Measurements from ENCODE around the gene RNU4-1. TPM values are rescaled to one million over a fixed set of nuclear protein-coding genes. Genes with fewer than 3 reads are reported as not detected.

Gene RNU4-1
- total RNA-seq, 1 donor from 2014 or later: 5,722 TPM

DNA sequence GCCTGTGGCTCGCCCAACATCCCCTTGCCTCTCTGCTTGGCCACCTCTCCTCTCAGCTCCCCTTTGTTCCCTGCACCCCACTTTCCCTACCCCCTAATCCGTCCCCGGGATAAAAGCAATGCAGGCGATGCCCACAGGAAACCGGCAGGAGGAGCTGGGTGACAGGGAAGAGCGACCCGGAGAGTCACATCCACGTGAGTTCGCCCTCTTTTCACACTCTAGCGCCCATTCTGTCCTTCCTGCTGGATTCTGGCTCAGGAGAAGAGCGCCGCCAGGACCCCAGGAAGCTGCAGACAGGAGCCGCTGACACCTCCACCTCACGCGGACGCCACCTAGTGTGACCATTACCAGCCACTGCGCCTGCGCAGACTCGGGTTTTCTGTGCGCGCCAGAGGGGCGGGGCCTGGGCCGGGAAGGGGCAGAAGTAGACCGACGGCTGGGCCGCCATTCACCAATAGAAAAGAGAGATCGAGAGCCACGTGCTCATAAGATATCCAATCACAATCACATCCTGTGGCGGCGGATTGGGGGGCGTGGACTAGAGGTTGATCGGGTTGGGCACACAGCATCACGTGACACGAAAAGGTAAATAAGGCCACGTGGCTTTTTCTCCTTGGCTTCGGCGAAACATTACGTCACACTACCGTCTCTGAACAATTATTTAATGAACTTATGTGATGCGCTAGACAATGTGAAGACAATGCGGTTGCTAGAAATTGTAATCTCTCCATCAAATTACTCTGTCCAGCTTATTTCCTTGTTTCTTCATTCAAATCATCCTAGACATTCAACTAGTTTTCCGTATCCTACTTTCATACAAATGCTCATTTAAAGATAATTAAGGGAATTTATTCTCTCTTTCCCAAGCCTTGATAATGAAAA is 24.4 kb upstream of the RNU4-1 start:
- peak; percentile 100 for DNase-seq
- Mint-ChIP-seq H3K27ac (ENCODE audit: unreplicated experiment) (peak overlapping the region; percentile 95), H3K4me3 (ENCODE audit: unreplicated experiment) (peak overlapping the region; percentile 82), H3K27me3 (ENCODE audit: unreplicated experiment) (no peaks in the 10 kb centered on the region), H3K4me1 (ENCODE audit: low read depth, unreplicated experiment) (peaks cover 4% of the 10 kb centered on the region), H3K9me3 (ENCODE audit: unreplicated experiment) (peaks cover 5% of the 10 kb centered on the region), H3K36me3 (ENCODE audit: unreplicated experiment) (no peaks in the 10 kb centered on the region)
- TF ChIP-seq, protein P1, sequence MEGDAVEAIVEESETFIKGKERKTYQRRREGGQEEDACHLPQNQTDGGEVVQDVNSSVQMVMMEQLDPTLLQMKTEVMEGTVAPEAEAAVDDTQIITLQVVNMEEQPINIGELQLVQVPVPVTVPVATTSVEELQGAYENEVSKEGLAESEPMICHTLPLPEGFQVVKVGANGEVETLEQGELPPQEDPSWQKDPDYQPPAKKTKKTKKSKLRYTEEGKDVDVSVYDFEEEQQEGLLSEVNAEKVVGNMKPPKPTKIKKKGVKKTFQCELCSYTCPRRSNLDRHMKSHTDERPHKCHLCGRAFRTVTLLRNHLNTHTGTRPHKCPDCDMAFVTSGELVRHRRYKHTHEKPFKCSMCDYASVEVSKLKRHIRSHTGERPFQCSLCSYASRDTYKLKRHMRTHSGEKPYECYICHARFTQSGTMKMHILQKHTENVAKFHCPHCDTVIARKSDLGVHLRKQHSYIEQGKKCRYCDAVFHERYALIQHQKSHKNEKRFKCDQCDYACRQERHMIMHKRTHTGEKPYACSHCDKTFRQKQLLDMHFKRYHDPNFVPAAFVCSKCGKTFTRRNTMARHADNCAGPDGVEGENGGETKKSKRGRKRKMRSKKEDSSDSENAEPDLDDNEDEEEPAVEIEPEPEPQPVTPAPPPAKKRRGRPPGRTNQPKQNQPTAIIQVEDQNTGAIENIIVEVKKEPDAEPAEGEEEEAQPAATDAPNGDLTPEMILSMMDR (IDR thresholded peaks at IDR 0.05; ENCODE audit: partially characterized antibody, unreplicated experiment): peak; percentile 45

DNA sequence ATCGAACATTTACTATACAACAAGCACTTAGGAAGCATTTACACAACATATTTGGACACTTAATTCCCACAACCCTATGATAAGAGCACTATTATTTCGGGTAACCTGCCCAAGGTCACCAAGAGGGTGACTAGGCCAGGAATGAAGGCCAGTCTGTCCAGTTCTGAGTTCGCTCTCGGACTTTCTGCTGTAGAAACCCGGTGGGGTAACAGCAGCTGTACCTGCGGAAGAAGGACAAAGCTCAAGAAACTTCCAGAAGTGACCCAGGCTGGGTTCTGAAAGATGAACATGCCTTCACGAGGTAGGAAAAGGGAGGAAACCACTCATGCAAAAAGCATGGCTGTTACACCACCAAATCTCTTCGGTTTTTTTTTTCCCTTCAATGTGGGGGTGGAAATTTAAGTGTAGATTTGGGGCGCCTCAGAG is 23.8 kb upstream of the RNU4-1 start:
- peaks cover 4% of the 10 kb centered on the region for H3K4me1 Mint-ChIP-seq (ENCODE audit: low read depth, unreplicated experiment)
- H3K27ac Mint-ChIP-seq (ENCODE audit: unreplicated experiment): peak overlapping the region; percentile 95
- TF ChIP-seq, protein P1 (IDR thresholded peaks at IDR 0.05; ENCODE audit: partially characterized antibody, unreplicated experiment): no peak
- H3K36me3 Mint-ChIP-seq (ENCODE audit: unreplicated experiment): no peaks in the 10 kb centered on the region
- peak overlapping the region; percentile 82 for H3K4me3 Mint-ChIP-seq (ENCODE audit: unreplicated experiment)
- no peak for DNase-seq
- H3K27me3 Mint-ChIP-seq (ENCODE audit: unreplicated experiment): no peaks in the 10 kb centered on the region
- peaks cover 5% of the 10 kb centered on the region for H3K9me3 Mint-ChIP-seq (ENCODE audit: unreplicated experiment)

DNA sequence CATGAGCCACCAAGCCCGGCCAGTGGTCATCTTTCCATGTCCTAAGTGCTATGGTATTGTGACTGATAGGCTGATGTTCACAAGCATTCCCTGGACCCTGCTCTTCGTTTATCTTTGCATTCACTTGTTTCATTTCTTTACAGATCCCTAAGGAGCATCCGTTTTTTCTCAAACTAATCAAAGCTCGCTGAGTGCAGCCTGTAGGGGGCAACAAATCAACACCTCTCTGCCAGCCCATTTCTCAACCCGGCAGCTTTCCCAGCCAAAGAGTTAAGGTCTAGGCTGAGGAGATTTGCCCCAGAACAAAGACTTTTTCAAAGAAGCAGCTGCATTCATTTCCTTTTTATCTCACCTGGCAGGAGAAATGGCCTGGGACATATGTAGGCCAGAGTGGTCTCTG is 21.2 kb upstream of the RNU4-1 start:
- TF ChIP-seq, protein P1 (IDR thresholded peaks at IDR 0.05; ENCODE audit: partially characterized antibody, unreplicated experiment): peak; percentile 30
- Mint-ChIP-seq H3K27me3 (ENCODE audit: unreplicated experiment) (no peaks in the 10 kb centered on the region), H3K4me3 (ENCODE audit: unreplicated experiment) (no peak overlapping the region), H3K27ac (ENCODE audit: unreplicated experiment) (no peak overlapping the region), H3K36me3 (ENCODE audit: unreplicated experiment) (no peaks in the 10 kb centered on the region), H3K9me3 (ENCODE audit: unreplicated experiment) (peaks cover 5% of the 10 kb centered on the region), H3K4me1 (ENCODE audit: low read depth, unreplicated experiment) (peaks cover 4% of the 10 kb centered on the region)
- peak; percentile 29 for DNase-seq

GRCh38 chr12:120301962-120302815 is 9.2 kb upstream of the RNU4-1 start, which contains the start of gene SIRT4:
TSS of gene SIRT4 (plus strand) at chr12:120302321. CDS start at chr12:120303562, 1,241 bp downstream.
- DNase-seq: peak; percentile 87
- peaks cover 3% of the 10 kb centered on the region for H3K27me3 Mint-ChIP-seq (ENCODE audit: unreplicated experiment)
- H3K27ac Mint-ChIP-seq (ENCODE audit: unreplicated experiment): peak within 1 kb of the TSS; percentile 89
- H3K36me3 Mint-ChIP-seq (ENCODE audit: unreplicated experiment): no peaks in the 10 kb centered on the region
- H3K4me1 Mint-ChIP-seq (ENCODE audit: low read depth, unreplicated experiment): no peaks in the 10 kb centered on the region
- TF ChIP-seq, protein P1 (IDR thresholded peaks at IDR 0.05; ENCODE audit: partially characterized antibody, unreplicated experiment): peak; percentile 81
- H3K4me3 Mint-ChIP-seq (ENCODE audit: unreplicated experiment): peak within 1 kb of the TSS; percentile 97
- H3K9me3 Mint-ChIP-seq (ENCODE audit: unreplicated experiment): peaks cover 1% of the 10 kb centered on the region
